Left ventricle myocardium inferior (tissue), 1 donor: ENCODE data around the gene HS3ST4. TPM values are rescaled to one million over a fixed set of nuclear protein-coding genes. Genes with fewer than 3 reads are reported as not detected.

Source experiments
- DNase-seq: peaks from one replicate; pipeline ENCODE4 v3.0.0-alpha.2; 2020
- H3K27ac ChIP-seq: fragments of 200-600 bp; replicated peaks from 2 replicates; pipeline ENCODE4 v1.8.0; 2021
- H3K27me3 ChIP-seq: fragments of 200-600 bp; 2 replicates; pipeline ENCODE4 v1.8.0; 2021; ENCODE audit warnings: low read depth
- H3K36me3 ChIP-seq: fragments of 200-600 bp; 2 replicates; pipeline ENCODE4 v1.8.0; 2021
- H3K4me1 ChIP-seq: fragments of 200-600 bp; 2 replicates; pipeline ENCODE4 v1.8.0; 2021
- H3K4me3 ChIP-seq: fragments of 200-600 bp; 2 replicates; pipeline ENCODE4 v1.8.0; 2021; ENCODE audit warnings: mild to moderate bottlenecking, moderate library complexity
- H3K9me3 ChIP-seq: fragments of 200-600 bp; replicated peaks from 2 replicates; pipeline ENCODE4 v1.8.0; 2021
- CTCF ChIP-seq: fragments of 200-600 bp; IDR thresholded peaks from 2 replicates; pipeline ENCODE4 v1.8.0; 2021; ENCODE audit warnings: antibody characterized with exemption, mild to moderate bottlenecking, borderline replicate concordance
- intact Hi-C: fragments of 100-400 bp; cut with micrococcal nuclease; formaldehyde crosslinking; loops from one replicate; pipeline ENCODE4 v1.11.0; 2022
- total RNA-seq: library from RNA; stranded (reverse); fragmentation: NEBNext Ultra II Directional; extraction: Animal tissue kit (Norgen Biotek cat#: 25700); gene quantifications from one replicate; pipeline ENCODE4 v1.2.1, GENCODE V29; 2021
- donor health status: DM: no; HTN: yes; CAD: no; lungs with severe emphysema.

Gene HS3ST4
- total RNA-seq, 1 donor from 2014 or later = not detected

- Histone ChIP-seq H3K4me3 (no peak overlapping the region), H3K4me1 (no peaks in the 10 kb centered on the region), H3K36me3 (no peaks in the 10 kb centered on the region), H3K27ac (no peak overlapping the region), H3K27me3 (peaks cover 33% of the 10 kb centered on the region), H3K9me3 (peaks cover 44% of the 10 kb centered on the region)
- intact Hi-C loops = no loop called here
- no peak for DNase-seq
- no peak for TF ChIP-seq CTCF
Observed at GRCh38 chr16:25859645-25860044, 167.9 kb downstream of the HS3ST4 start.

GRCh38 chr16:25867041-25867440, 175.3 kb downstream of the HS3ST4 start:
- intact Hi-C loops = no loop called here
- Histone ChIP-seq H3K36me3 (no peaks in the 10 kb centered on the region), H3K4me1 (no peaks in the 10 kb centered on the region), H3K27ac (no peak overlapping the region), H3K9me3 (peaks cover 26% of the 10 kb centered on the region), H3K4me3 (no peak overlapping the region), H3K27me3 (peaks cover 4% of the 10 kb centered on the region)
- no peak for DNase-seq
- no peak for TF ChIP-seq CTCF

GRCh38 chr16:25868106-25868505, 176.3 kb downstream of the HS3ST4 start:
- intact Hi-C loops = no loop called here
- Histone ChIP-seq H3K4me1 (no peaks in the 10 kb centered on the region), H3K36me3 (no peaks in the 10 kb centered on the region), H3K4me3 (no peak overlapping the region), H3K27me3 (no peaks in the 10 kb centered on the region), H3K9me3 (peaks cover 26% of the 10 kb centered on the region), H3K27ac (no peak overlapping the region)
- DNase-seq = no peak
- TF ChIP-seq CTCF = no peak

- intact Hi-C loops = no loop called here
- TF ChIP-seq CTCF = no peak
- H3K4me1 ChIP-seq = no peaks in the 10 kb centered on the region
- peaks cover 21% of the 10 kb centered on the region for H3K9me3 ChIP-seq
- H3K27me3 ChIP-seq = no peaks in the 10 kb centered on the region
- no peak overlapping the region for H3K27ac ChIP-seq
- no peak for DNase-seq
- H3K4me3 ChIP-seq = no peak overlapping the region
- no peaks in the 10 kb centered on the region for H3K36me3 ChIP-seq
Observed at GRCh38 chr16:25868706-25869370, 177.1 kb downstream of the HS3ST4 start.

- no peaks in the 10 kb centered on the region for H3K4me1 ChIP-seq
- H3K9me3 ChIP-seq = no peaks in the 10 kb centered on the region
- H3K36me3 ChIP-seq = no peaks in the 10 kb centered on the region
- no peak overlapping the region for H3K4me3 ChIP-seq
- H3K27ac ChIP-seq = no peak overlapping the region
- peaks cover 6% of the 10 kb centered on the region for H3K27me3 ChIP-seq
- TF ChIP-seq CTCF = no peak
- DNase-seq = no peak
- intact Hi-C loops = no loop called here
Observed at GRCh38 chr16:25872369-25873070, 180.8 kb downstream of the HS3ST4 start.
